OCI-LY3 (cell line): ENCODE data around the gene PRPH2.

Experiments
- H2AFZ ChIP-seq: fragments of 200-600, 300-600 bp; shearing (Covaris generic); 2 replicates; pipeline ENCODE4 v1.6.0; 2014; ENCODE audit warnings: antibody characterized with exemption, low read depth, low read length
- H3K27ac ChIP-seq: fragments of 200-600, 300-600 bp; sonication (generic); 2 replicates; pipeline ENCODE4 v1.5.1; 2014; ENCODE audit warnings: mild to moderate bottlenecking, low read length, moderate library complexity, mixed read lengths
- H3K27me3 ChIP-seq: fragments of 200-600, 300-600 bp; sonication (generic); 2 replicates; pipeline ENCODE4 v1.6.1; 2014; ENCODE audit warnings: low read depth, low read length, mixed read lengths
- H3K36me3 ChIP-seq: fragments of 200-600, 300-600 bp; sonication (generic); replicated peaks from 2 replicates; pipeline ENCODE3; 2014; ENCODE audit warnings: low read depth, low read length, mixed read lengths
- H3K4me1 ChIP-seq: fragments of 300-600, 200-600 bp; sonication (generic); 2 replicates; pipeline ENCODE4 v1.6.1; 2014; ENCODE audit warnings: low read length, mixed read lengths
- H3K4me2 ChIP-seq: fragments of 200-600, 300-600 bp; sonication (generic); 2 replicates; pipeline ENCODE4 v1.6.1; 2014; ENCODE audit warnings: low read length, mixed read lengths
- H3K4me3 ChIP-seq: fragments of 300-600, 200-600 bp; sonication (generic); 2 replicates; pipeline ENCODE4 v1.5.1; 2014; ENCODE audit warnings: antibody characterized with exemption, mild to moderate bottlenecking, low read length, moderate library complexity
- H3K79me2 ChIP-seq: fragments of 300-600, 200-600 bp; shearing (Covaris generic); 2 replicates; pipeline ENCODE4 v1.6.1; 2014; ENCODE audit warnings: mild to moderate bottlenecking, low read length, mixed read lengths
- H3K9ac ChIP-seq: fragments of 300-600, 200-600 bp; shearing (Covaris generic); 2 replicates; pipeline ENCODE4 v1.6.0; 2014; ENCODE audit warnings: mild to moderate bottlenecking, low read length, moderate library complexity
- H3K9me3 ChIP-seq: fragments of 200-600, 300-600 bp; shearing (Covaris generic); 2 replicates; pipeline ENCODE4 v1.6.1; 2014; ENCODE audit warnings: low read length, mixed read lengths; ENCODE audit not compliant: insufficient read depth
- H4K20me1 ChIP-seq: fragments of 200-600, 300-600 bp; sonication (generic); 2 replicates; pipeline ENCODE4 v1.6.1; 2016; ENCODE audit warnings: low read length, mixed read lengths; ENCODE audit not compliant: insufficient read depth
- EZH2phosphoT487 ChIP-seq: fragments of 200-600 bp; shearing (Covaris generic); IDR thresholded peaks from 2 replicates; pipeline ENCODE4 v1.6.1; 2018; ENCODE audit warnings: antibody characterized with exemption, mixed run types, low read depth
- TF ChIP-seq, protein P1 (sequence below): fragments of 200-600, 300-600 bp; sonication (generic); IDR thresholded peaks from 2 replicates; pipeline ENCODE4 v1.5.1; 2014; ENCODE audit warnings: antibody characterized with exemption, low read length, low read depth

Gene PRPH2, protein sequence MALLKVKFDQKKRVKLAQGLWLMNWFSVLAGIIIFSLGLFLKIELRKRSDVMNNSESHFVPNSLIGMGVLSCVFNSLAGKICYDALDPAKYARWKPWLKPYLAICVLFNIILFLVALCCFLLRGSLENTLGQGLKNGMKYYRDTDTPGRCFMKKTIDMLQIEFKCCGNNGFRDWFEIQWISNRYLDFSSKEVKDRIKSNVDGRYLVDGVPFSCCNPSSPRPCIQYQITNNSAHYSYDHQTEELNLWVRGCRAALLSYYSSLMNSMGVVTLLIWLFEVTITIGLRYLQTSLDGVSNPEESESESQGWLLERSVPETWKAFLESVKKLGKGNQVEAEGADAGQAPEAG

DNA sequence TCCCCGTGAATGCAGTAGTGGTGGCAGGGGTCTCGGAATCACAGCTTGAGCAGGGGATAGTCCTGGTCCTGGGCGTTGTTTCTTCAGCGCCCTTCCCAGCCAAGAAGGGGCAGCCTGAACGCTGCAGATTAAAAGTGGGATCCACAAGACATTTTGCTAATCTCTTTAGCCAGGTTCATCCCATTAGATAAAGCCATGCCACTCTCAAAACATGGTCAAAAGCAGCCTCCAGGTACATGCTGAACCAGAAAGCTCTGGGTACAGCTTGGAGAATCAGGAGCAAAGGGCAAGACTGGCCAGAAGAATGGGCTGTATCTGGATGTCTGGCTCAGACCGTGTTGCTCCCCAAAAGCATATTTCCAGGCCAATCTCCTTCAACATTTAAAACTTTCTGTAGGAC, at the start of gene PRPH2:
Gene PRPH2, minus strand, starts transcription at position 101 of the 400 bp plus-strand sequence. CDS start 263 bp downstream, outside the sequence.
- no peaks in the 10 kb centered on the region for H3K36me3 ChIP-seq
- H3K9ac ChIP-seq: no peak within 1 kb of the TSS
- no peak within 1 kb of the TSS for H3K4me3 ChIP-seq
- H3K79me2 ChIP-seq: no peaks in the 10 kb centered on the region
- no peak within 1 kb of the TSS for H3K27ac ChIP-seq
- H2AFZ ChIP-seq: no peak within 1 kb of the TSS
- H3K4me2 ChIP-seq: no peak within 1 kb of the TSS
- H3K9me3 ChIP-seq: no peaks in the 10 kb centered on the region
- H3K4me1 ChIP-seq: peaks cover 15% of the 10 kb centered on the region
- TF ChIP-seq, protein P1, sequence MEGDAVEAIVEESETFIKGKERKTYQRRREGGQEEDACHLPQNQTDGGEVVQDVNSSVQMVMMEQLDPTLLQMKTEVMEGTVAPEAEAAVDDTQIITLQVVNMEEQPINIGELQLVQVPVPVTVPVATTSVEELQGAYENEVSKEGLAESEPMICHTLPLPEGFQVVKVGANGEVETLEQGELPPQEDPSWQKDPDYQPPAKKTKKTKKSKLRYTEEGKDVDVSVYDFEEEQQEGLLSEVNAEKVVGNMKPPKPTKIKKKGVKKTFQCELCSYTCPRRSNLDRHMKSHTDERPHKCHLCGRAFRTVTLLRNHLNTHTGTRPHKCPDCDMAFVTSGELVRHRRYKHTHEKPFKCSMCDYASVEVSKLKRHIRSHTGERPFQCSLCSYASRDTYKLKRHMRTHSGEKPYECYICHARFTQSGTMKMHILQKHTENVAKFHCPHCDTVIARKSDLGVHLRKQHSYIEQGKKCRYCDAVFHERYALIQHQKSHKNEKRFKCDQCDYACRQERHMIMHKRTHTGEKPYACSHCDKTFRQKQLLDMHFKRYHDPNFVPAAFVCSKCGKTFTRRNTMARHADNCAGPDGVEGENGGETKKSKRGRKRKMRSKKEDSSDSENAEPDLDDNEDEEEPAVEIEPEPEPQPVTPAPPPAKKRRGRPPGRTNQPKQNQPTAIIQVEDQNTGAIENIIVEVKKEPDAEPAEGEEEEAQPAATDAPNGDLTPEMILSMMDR: no peak
- no peak for TF ChIP-seq EZH2phosphoT487
- H4K20me1 ChIP-seq: no peaks in the 10 kb centered on the region
- peaks cover 10% of the 10 kb centered on the region; the same call in 1 of the 2 replicates for H3K27me3 ChIP-seq

DNA sequence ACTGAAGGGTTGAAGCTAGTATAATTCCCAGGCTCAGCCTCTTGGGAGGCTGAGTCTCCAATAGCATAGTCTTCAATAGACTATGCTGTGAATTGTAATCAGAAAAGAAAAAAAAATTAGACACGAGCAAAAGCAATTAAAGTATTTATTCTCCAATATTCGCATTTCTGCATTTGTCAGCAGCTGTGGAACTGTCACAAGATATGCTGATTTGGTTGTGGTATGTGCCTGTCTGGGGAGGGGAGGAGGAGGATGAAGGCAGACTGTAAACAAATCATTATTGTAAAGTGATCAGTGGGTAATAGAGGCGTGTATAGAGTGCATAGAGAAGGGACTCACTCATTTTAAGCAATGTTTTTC, 49.3 kb upstream of the PRPH2 start:
- Histone ChIP-seq H3K27ac (peak overlapping the region; percentile 53), H3K36me3 (peaks cover 3% of the 10 kb centered on the region), H3K4me1 (peaks cover 60% of the 10 kb centered on the region), H3K4me3 (peak overlapping the region; percentile 67), H3K9ac (peak overlapping the region; percentile 58), H4K20me1 (no peaks in the 10 kb centered on the region), H3K79me2 (peaks cover 11% of the 10 kb centered on the region), H3K4me2 (peak overlapping the region; percentile 84), H3K27me3 (no peaks in the 10 kb centered on the region), H3K9me3 (no peaks in the 10 kb centered on the region), H2AFZ (no peak overlapping the region)
- TF ChIP-seq, protein P1: no peak
- TF ChIP-seq EZH2phosphoT487: no peak

- peaks cover 3% of the 10 kb centered on the region for H3K36me3 ChIP-seq
- H2AFZ ChIP-seq: no peak overlapping the region
- no peak overlapping the region for H3K9ac ChIP-seq
- no peak for TF ChIP-seq EZH2phosphoT487
- TF ChIP-seq, protein P1: no peak
- H3K27me3 ChIP-seq: no peaks in the 10 kb centered on the region
- no peak overlapping the region for H3K4me2 ChIP-seq
- peaks cover 11% of the 10 kb centered on the region for H3K79me2 ChIP-seq
- H3K27ac ChIP-seq: no peak overlapping the region
- H3K9me3 ChIP-seq: no peaks in the 10 kb centered on the region
- H3K4me1 ChIP-seq: peaks cover 41% of the 10 kb centered on the region
- H4K20me1 ChIP-seq: no peaks in the 10 kb centered on the region
- H3K4me3 ChIP-seq: no peak overlapping the region
Observed at GRCh38 chr6:42769836-42770235, 47.4 kb upstream of the PRPH2 start.

DNA sequence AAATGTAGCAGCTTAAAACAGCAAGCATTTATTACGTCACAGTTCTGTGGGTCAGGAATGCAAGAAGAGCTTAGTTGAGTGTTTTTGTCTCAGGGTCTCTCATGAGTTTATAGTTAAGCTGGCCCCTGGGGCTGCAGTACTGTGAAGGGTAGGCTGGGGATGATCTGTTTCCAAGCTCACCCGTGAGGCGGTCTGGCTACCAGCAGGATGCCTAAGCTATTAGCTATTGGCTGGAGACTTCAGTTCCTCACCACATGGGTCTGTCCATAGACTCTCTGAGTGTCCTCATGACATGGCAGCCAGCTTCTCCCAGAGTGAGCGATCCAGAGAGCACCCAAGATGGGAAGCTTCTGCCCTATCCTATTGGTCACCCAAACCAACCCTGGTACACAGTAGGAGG, 46.7 kb upstream of the PRPH2 start:
- Histone ChIP-seq H3K4me3 (no peak overlapping the region), H3K9ac (no peak overlapping the region), H3K27me3 (no peaks in the 10 kb centered on the region), H3K79me2 (peaks cover 11% of the 10 kb centered on the region), H3K36me3 (peaks cover 3% of the 10 kb centered on the region), H3K27ac (no peak overlapping the region), H2AFZ (no peak overlapping the region), H4K20me1 (no peaks in the 10 kb centered on the region), H3K4me2 (no peak overlapping the region), H3K9me3 (no peaks in the 10 kb centered on the region), H3K4me1 (peaks cover 33% of the 10 kb centered on the region)
- no peak for TF ChIP-seq EZH2phosphoT487
- TF ChIP-seq, protein P1: no peak
